GM18951 (cell line): Measurements from ENCODE around the gene TNFAIP2.

ENCODE experiments used
- POLR2A ChIP-seq: IDR thresholded peaks from 4 replicates; pipeline ENCODE4 v1.6.1; 2011; ENCODE audit warnings: mild to moderate bottlenecking; ENCODE audit not compliant: insufficient read length, insufficient read depth; ENCODE audit errors: extremely low read depth
- in situ Hi-C: fragments of 300-500 bp; cut with MboI; formaldehyde crosslinking; loops from one replicate; pipeline ENCODE4 v1.12.0; 2022; ENCODE audit warnings: low sequenced_read_pairs, mixed read lengths, inconsistent platforms; ENCODE audit not compliant: unreplicated experiment

TNFAIP2 gene

DNA sequence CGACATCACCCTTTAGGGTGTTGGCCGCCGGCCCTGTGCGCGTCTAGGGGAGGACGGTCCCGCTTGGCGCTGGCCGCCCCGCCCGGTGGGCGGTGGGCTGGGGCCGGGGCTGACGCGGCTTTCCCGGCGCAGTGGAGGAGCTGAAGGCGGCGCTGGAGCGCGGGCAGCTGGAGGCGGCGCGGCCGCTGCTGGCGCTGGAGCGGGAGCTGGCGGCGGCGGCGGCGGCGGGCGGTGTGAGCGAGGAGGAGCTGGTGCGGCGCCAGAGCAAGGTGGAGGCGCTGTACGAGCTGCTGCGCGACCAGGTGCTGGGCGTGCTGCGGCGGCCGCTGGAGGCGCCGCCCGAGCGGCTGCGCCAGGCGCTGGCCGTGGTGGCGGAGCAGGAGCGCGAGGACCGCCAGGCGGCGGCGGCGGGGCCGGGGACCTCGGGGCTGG, 3.6 kb downstream of the TNFAIP2 start:
- in situ Hi-C loops: no loop called here
- no peak for TF ChIP-seq POLR2A

DNA sequence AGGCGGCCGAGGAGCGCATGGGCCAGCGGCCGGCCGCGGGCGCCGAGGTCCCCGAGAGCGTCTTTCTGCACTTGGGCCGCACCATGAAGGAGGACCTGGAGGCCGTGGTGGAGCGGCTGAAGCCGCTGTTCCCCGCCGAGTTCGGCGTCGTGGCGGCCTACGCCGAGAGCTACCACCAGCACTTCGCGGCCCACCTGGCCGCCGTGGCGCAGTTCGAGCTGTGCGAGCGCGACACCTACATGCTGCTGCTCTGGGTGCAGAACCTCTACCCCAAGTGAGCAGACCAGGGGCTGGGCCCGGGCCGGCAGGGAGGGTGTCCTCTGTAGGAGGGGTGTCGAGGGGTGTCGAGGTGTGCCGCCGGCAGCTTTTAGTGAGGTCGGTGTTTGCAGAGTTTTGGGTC, 4.1 kb downstream of the TNFAIP2 start:
- no peak for TF ChIP-seq POLR2A
- in situ Hi-C loops: no loop called here

DNA sequence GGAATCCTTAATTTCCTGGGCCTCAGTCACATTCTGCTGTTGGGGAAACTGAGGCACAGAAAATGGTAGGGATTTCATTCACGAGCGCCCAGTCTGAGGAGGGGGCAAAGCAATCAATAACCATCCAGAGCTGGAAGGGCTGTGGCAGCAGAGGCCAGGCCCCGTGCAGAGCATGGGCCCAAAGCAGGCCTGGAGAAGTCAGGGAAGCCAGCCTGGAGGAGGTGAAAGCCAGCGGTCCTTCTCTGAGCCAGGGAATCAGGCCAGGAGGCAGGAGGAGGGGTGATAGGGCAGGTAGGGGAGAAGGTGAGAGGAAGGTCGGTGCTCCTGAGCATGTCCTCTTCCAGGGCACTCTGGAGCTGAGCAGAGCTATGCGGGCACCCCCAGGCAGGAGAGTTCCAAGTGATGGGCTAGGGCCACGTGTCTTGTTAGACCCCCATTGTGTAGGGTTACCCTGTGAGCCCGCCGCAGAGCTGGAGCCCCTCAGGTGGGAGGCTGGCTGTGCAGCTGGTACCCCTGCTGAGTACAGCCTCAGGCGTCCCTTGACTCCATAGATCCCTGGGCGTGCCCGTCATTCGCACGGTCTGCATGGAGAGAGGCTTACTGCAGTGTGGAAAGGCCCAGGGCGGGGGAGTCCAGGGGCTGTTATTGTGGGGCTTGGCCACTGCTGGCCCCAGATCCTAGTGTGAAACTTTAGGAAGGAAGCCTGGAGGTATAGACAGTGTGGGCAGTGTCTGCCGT, 4.8 kb downstream of the TNFAIP2 start:
- no peak for TF ChIP-seq POLR2A
- in situ Hi-C loops: no loop called here

DNA sequence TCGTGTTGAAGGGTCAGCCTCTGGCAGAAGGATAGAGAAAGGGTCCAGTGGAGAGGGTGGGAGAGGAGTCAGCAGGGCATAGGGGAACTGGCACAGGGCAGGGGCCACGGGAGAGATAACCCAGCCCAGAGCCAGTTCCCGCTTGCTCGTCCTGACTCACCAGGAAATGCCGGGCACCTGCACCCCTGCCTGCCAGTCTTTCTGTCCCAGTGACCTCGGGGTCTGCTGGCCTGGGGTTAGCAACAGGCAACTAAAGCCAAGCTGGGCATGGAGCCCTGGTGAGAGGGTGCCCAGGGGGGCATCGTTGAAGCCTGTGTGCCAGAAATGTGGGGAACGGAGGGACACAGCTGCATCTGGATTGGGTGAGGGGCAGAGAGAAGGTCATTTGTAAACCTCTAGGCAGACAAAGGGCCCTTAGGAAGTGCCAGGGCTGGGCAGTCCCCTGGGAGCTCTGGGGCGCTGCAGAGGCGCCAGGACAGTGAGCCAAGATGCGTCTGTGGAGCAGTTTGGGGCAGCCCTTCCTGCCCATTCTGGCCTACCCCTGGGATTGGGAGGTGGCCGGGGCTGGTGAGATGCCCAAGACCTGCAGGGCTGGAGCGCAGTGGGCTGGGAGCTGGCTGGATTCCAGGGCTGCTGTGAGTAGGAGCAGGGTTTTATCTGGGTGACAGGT, 5.5 kb downstream of the TNFAIP2 start:
- in situ Hi-C loops: no loop called here
- TF ChIP-seq POLR2A: no peak

DNA sequence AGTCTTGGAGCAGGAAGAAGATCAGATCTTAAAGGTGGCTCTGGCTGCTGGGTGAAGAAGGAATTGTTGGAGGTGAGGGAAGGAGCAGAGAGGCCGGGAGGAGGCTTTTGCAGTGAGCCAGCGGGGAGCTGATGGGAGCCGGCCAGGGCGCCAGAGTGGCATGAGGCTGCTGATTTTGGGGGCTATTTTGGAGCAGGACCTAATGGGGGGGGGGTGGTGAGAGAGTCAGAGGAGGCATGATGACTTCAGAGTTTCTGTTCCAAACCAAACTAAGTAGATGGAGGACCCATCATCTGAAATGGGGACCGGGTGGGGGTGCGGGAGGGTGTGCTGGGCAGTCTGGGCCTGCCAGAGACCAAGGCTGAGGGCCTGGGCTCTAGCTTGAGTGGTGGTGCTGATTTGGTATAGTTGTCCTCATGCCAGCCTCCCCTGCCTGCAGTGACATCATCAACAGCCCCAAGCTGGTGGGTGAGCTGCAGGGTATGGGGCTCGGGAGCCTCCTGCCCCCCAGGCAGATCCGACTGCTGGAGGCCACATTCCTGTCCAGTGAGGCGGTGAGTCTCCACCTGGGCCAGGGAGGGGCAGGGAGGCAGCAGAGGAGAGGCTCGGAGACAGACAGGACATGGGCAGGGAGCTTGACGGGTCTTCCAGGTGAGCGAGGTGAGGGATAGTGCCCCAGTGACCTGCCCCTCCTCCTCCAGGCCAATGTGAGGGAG, 6.2 kb downstream of the TNFAIP2 start:
- in situ Hi-C loops: no loop called here
- TF ChIP-seq POLR2A: no peak

DNA sequence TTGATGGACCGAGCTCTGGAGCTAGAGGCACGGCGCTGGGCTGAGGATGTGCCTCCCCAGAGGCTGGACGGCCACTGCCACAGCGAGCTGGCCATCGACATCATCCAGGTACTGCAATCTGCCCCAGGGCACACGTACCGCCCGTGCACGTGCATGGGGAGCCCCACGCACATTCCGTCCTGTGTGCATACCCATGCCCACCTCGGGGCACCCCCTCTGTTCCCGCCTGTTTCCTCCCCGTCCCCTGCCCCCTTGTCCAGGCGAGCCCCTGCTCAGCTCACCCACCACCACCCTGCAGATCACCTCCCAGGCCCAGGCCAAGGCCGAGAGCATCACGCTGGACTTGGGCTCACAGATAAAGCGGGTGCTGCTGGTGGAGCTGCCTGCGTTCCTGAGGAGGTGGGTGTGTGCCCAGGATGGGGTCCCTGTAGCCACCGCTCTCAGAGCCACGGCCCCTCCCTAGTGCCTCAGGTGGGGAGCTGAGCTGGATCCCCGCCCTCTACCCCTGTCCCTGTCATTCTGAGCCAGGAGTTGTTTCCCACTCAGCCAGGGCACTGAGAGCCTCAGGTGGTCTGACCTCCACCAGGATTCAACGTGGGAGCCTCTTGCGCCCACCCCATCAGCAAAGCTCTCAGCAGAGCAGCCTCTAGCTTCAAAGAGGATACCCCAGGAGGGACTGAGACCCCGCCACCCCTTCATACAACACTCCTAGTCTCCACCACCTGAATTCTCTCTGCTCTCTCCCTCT, 6.9 kb downstream of the TNFAIP2 start:
- no peak for TF ChIP-seq POLR2A
- in situ Hi-C loops: no loop called here

DNA sequence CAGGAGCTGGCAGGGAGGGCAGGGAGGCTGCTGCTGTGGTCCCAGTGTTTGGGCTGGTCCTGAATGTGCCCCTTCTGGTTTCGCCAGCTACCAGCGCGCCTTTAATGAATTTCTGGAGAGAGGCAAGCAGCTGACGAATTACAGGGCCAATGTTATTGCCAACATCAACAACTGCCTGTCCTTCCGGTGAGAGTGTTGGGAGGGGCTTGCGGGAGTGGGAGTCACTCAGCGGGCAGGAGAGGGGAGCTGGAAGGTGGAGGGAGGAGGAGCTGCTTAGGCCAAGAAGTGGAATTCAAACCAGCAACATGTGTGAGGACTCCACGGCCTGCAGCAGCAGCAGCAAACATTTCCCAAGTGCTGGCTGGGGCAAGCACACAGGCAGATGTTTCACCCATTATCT, 7.7 kb downstream of the TNFAIP2 start:
- no peak for TF ChIP-seq POLR2A
- in situ Hi-C loops: no loop called here

DNA sequence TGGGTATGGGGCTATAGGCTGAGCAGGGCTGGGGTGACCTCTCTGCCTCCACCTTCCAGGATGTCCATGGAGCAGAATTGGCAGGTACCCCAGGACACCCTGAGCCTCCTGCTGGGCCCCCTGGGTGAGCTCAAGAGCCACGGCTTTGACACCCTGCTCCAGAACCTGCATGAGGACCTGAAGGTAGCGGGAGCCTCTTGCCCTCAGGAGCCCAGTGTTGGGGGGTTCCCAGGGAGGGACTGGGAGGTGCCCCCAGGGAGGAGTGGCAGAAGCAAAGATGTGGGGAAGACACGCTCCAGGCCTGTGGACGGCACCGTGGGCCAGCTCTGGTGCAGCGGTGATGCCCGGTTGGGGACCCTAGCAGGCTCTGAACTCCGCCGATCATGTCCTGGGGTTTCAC, 8.3 kb downstream of the TNFAIP2 start:
- in situ Hi-C loops: no loop called here
- no peak for TF ChIP-seq POLR2A

DNA sequence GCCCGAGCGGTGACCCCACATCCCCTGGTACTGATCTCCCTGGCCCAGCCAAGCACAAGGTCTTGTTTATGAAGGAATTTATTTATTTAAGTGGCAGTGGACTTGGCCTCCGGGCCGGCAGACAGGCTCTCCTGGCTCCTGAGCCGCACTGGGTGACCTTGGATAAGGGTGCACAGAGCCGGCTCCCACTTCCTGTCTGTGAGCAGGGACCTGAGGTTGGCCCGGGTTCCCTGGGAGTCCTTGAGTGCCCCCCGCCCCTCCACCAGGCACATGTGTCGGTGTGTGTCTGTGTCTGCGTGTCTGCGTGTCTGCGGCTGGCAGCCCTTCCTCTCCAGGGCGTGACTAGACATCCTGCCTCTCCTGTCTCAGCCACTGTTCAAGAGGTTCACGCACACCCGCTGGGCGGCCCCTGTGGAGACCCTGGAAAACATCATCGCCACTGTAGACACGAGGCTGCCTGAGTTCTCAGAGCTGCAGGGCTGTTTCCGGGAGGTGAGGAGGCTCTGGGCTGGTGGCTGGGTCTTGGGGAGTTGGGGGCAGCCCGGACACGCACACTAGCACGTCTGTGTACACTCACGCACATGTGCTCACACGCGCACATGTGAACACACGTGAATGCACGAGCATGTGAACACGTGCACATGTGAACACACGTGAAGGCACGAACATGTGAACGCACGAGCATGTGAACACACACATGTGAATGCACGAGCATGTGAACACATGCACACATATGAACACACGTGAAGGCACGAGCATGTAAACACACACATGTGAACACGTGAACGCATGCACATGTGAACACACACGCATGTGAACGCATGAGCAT, 9.3 kb downstream of the TNFAIP2 start:
- in situ Hi-C loops: no loop called here
- TF ChIP-seq POLR2A: no peak

DNA sequence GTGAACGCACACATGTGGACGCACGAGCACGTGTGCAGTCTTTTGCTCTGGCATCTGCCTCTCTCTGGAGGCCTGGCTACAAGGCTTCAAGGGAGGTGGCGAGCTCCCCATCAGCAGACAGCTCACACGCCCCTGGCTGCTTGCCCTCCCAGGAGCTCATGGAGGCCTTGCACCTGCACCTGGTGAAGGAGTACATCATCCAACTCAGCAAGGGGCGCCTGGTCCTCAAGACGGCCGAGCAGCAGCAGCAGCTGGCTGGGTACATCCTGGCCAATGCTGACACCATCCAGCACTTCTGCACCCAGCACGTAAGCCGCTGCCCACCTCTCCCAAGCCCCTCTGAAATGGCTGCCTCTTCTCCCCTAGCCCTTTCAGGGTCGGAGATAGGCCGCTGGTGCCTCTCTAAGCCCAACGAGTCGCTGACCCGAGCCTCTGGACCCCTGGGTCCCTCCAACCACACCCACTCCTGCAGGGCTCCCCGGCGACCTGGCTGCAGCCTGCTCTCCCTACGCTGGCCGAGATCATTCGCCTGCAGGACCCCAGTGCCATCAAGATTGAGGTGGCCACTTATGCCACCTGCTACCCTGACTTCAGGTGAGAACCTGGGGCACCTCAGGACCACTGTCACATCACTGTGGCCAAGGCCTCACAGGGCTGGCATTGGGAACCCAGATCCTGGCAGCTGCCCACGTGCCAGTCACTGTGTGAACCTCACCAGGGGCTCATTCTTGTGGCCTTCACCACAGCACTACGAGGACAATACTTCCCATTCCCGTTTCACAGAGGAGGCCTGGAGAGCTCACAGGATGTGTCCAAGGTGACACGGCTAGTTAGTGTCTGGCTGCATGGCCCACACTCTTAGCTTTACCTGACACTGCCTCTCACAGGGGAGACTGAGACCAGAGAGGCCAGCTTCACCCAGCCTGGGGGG, 10.2 kb downstream of the TNFAIP2 start:
- in situ Hi-C loops: no loop called here
- TF ChIP-seq POLR2A: no peak

DNA sequence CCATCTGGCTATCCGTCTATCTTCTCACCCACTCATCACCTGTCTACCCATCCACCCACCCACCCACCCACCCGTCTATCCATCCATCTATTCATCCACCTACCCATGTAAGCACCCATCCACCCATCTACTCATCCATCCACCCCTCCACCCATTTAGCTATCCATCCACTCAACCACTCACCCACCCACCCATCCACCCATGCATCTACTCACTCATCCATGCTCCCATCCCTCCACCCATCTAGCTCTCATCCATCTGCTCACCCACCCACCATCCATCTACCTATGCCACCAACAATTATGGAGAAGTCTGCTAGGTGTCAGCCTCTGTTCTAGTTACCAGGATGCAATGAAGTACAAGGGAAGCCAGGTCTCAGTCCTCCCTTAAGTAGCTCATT, 11.1 kb downstream of the TNFAIP2 start:
- in situ Hi-C loops: no loop called here
- TF ChIP-seq POLR2A: no peak
